Muscle layer of colon (tissue), 2 donors: ENCODE results near the gene ZNF366.

ENCODE experiments used
- H3K27ac ChIP-seq: one replicate; pipeline ENCODE4 v1.7.0; 2013; ENCODE audit warnings: low read depth, mild to moderate bottlenecking, low read length, moderate library complexity
- H3K27me3 ChIP-seq, 2 donors: one replicate each; pipeline ENCODE4 v1.7.0; 2013; ENCODE audit warnings: low read length in 2 of 2, mild to moderate bottlenecking in 2 of 2; ENCODE audit not compliant: insufficient read depth in 2 of 2, control insufficient read depth in 1 of 2
- H3K36me3 ChIP-seq: one replicate; pipeline ENCODE4 v1.7.0; 2013; ENCODE audit warnings: mild to moderate bottlenecking, low read length; ENCODE audit not compliant: insufficient read depth
- H3K4me1 ChIP-seq: one replicate; pipeline ENCODE4 v1.7.0; 2013; ENCODE audit warnings: mild to moderate bottlenecking, low read length; ENCODE audit not compliant: insufficient read depth
- H3K4me3 ChIP-seq, 2 donors: one replicate each; pipeline ENCODE4 v1.7.0; 2013; ENCODE audit warnings: low read length in 2 of 2, low read depth in 1 of 2, mild to moderate bottlenecking in 1 of 2, moderate library complexity in 1 of 2
- H3K9ac ChIP-seq: one replicate; pipeline ENCODE4 v1.7.0; 2013; ENCODE audit warnings: low read length
- H3K9me3 ChIP-seq: one replicate; pipeline ENCODE4 v1.7.0; 2013; ENCODE audit warnings: mild to moderate bottlenecking, low read length
- donor health status: abdominal sarcoma.
- donor health status: Adenocarcinoma of cecum.

Gene ZNF366

GRCh38 chr5:72474046-72474500 lies 33.1 kb downstream of the ZNF366 start:
- Histone ChIP-seq H3K36me3 (no peaks in the 10 kb centered on the region), H3K4me1 (no peaks in the 10 kb centered on the region), H3K9ac (no peak overlapping the region), H3K27me3 (no peaks in the 10 kb centered on the region), H3K4me3 (no peak overlapping the region), H3K27ac (no peak overlapping the region), H3K9me3 (no peaks in the 10 kb centered on the region)

GRCh38 chr5:72472666-72473422 lies 34.4 kb downstream of the ZNF366 start:
- Histone ChIP-seq H3K4me3 (no peak overlapping the region), H3K27ac (no peak overlapping the region), H3K27me3 (no peaks in the 10 kb centered on the region), H3K4me1 (no peaks in the 10 kb centered on the region), H3K9ac (no peak overlapping the region), H3K36me3 (no peaks in the 10 kb centered on the region), H3K9me3 (no peaks in the 10 kb centered on the region)

GRCh38 chr5:72472031-72472430 lies 35.2 kb downstream of the ZNF366 start:
- Histone ChIP-seq H3K9me3 (no peaks in the 10 kb centered on the region), H3K4me1 (no peaks in the 10 kb centered on the region), H3K36me3 (no peaks in the 10 kb centered on the region), H3K27ac (no peak overlapping the region), H3K4me3 (no peak overlapping the region), H3K9ac (no peak overlapping the region), H3K27me3 (no peaks in the 10 kb centered on the region)

GRCh38 chr5:72470826-72471225 lies 36.4 kb downstream of the ZNF366 start:
- H3K4me3 ChIP-seq, result no peak overlapping the region
- H3K4me1 ChIP-seq, result no peaks in the 10 kb centered on the region
- no peaks in the 10 kb centered on the region for H3K9me3 ChIP-seq
- no peaks in the 10 kb centered on the region for H3K27me3 ChIP-seq
- no peak overlapping the region for H3K9ac ChIP-seq
- H3K27ac ChIP-seq, result no peak overlapping the region
- H3K36me3 ChIP-seq, result no peaks in the 10 kb centered on the region

GRCh38 chr5:72468606-72469005 lies 38.6 kb downstream of the ZNF366 start:
- no peak overlapping the region for H3K4me3 ChIP-seq
- no peaks in the 10 kb centered on the region for H3K27me3 ChIP-seq
- no peak overlapping the region for H3K9ac ChIP-seq
- H3K4me1 ChIP-seq, result no peaks in the 10 kb centered on the region
- no peaks in the 10 kb centered on the region for H3K9me3 ChIP-seq
- H3K27ac ChIP-seq, result no peak overlapping the region
- H3K36me3 ChIP-seq, result no peaks in the 10 kb centered on the region

- H3K4me3 ChIP-seq, result no peak overlapping the region
- no peaks in the 10 kb centered on the region for H3K36me3 ChIP-seq
- no peak overlapping the region for H3K27ac ChIP-seq
- H3K4me1 ChIP-seq, result no peaks in the 10 kb centered on the region
- no peak overlapping the region for H3K9ac ChIP-seq
- no peaks in the 10 kb centered on the region for H3K9me3 ChIP-seq
- no peaks in the 10 kb centered on the region for H3K27me3 ChIP-seq
Observed at GRCh38 chr5:72468024-72468423, 39.2 kb downstream of the ZNF366 start.

GRCh38 chr5:72467461-72467860 lies 39.7 kb downstream of the ZNF366 start:
- Histone ChIP-seq H3K27me3 (no peaks in the 10 kb centered on the region), H3K4me1 (no peaks in the 10 kb centered on the region), H3K27ac (no peak overlapping the region), H3K4me3 (no peak overlapping the region), H3K9ac (no peak overlapping the region), H3K9me3 (no peaks in the 10 kb centered on the region), H3K36me3 (no peaks in the 10 kb centered on the region)

- Histone ChIP-seq H3K9ac (no peak overlapping the region), H3K27ac (no peak overlapping the region), H3K27me3 (no peaks in the 10 kb centered on the region), H3K36me3 (no peaks in the 10 kb centered on the region), H3K4me1 (no peaks in the 10 kb centered on the region), H3K9me3 (no peaks in the 10 kb centered on the region), H3K4me3 (no peak overlapping the region)
Observed at GRCh38 chr5:72465601-72466563, 41.3 kb downstream of the ZNF366 start.

GRCh38 chr5:72465066-72465465 lies 42.1 kb downstream of the ZNF366 start:
- no peak overlapping the region for H3K27ac ChIP-seq
- H3K4me1 ChIP-seq, result no peaks in the 10 kb centered on the region

GRCh38 chr5:72464071-72464470 lies 43.1 kb downstream of the ZNF366 start:
- no peak overlapping the region for H3K27ac ChIP-seq
- H3K36me3 ChIP-seq, result no peaks in the 10 kb centered on the region
- no peak overlapping the region for H3K9ac ChIP-seq
- H3K27me3 ChIP-seq, result no peaks in the 10 kb centered on the region
- no peaks in the 10 kb centered on the region for H3K4me1 ChIP-seq
- H3K9me3 ChIP-seq, result no peaks in the 10 kb centered on the region
- no peak overlapping the region for H3K4me3 ChIP-seq

More at GRCh38 chr5:72465066-72465465, 42.1 kb downstream of the ZNF366 start:
- Histone ChIP-seq H3K4me3 (no peak overlapping the region), H3K27me3 (no peaks in the 10 kb centered on the region), H3K9ac (no peak overlapping the region), H3K9me3 (no peaks in the 10 kb centered on the region), H3K36me3 (no peaks in the 10 kb centered on the region)

- H3K4me3 ChIP-seq, result no peak overlapping the region
- H3K4me1 ChIP-seq, result no peaks in the 10 kb centered on the region
- no peaks in the 10 kb centered on the region for H3K36me3 ChIP-seq
- no peak overlapping the region for H3K27ac ChIP-seq
- no peaks in the 10 kb centered on the region for H3K27me3 ChIP-seq
- H3K9ac ChIP-seq, result no peak overlapping the region
- H3K9me3 ChIP-seq, result no peaks in the 10 kb centered on the region
Observed at GRCh38 chr5:72463449-72464052, 43.7 kb downstream of the ZNF366 start.
